Trophoblast cell (in vitro differentiated cells and primary cell): Measurements from ENCODE around the gene MIER2.

Experiments used
- DNase-seq, 2 donors: peaks; one replicate each; pipeline ENCODE4 v3.0.0-alpha.2; 2016
- H2AFZ ChIP-seq: 2 replicates; pipeline ENCODE4 v1.6.1; 2013; ENCODE audit warnings: low read length, moderate library complexity, mild to moderate bottlenecking; ENCODE audit not compliant: insufficient read depth, poor library complexity
- H2AK5ac ChIP-seq: 2 replicates; pipeline ENCODE4 v1.6.1; 2013; ENCODE audit warnings: mild to moderate bottlenecking, low read length
- H2BK120ac ChIP-seq: 2 replicates; pipeline ENCODE4 v1.6.1; 2013; ENCODE audit warnings: low read length, mild to moderate bottlenecking, moderate library complexity; ENCODE audit not compliant: insufficient read depth, poor library complexity
- H2BK12ac ChIP-seq: 2 replicates; pipeline ENCODE4 v1.6.1; 2013; ENCODE audit warnings: mild to moderate bottlenecking, low read length, moderate library complexity
- H2BK5ac ChIP-seq: 2 replicates; pipeline ENCODE4 v1.6.1; 2013; ENCODE audit warnings: low read length, low read depth, moderate library complexity, mild to moderate bottlenecking; ENCODE audit not compliant: poor library complexity
- H3K14ac ChIP-seq: 2 replicates; pipeline ENCODE4 v1.6.1; 2013; ENCODE audit warnings: mild to moderate bottlenecking, low read length
- H3K18ac ChIP-seq: 2 replicates; pipeline ENCODE4 v1.6.1; 2013; ENCODE audit warnings: mild to moderate bottlenecking, low read length
- H3K23ac ChIP-seq: 2 replicates; pipeline ENCODE4 v1.6.1; 2013; ENCODE audit warnings: low read length
- H3K27ac ChIP-seq: 2 replicates; pipeline ENCODE4 v1.5.1; 2013; ENCODE audit warnings: low read depth, mild to moderate bottlenecking, inconsistent platforms, low read length, moderate library complexity
- H3K27me3 ChIP-seq: 2 replicates; pipeline ENCODE4 v1.6.1; 2013; ENCODE audit warnings: inconsistent platforms, mild to moderate bottlenecking, low read length, moderate library complexity; ENCODE audit not compliant: insufficient read depth
- H3K36me3 ChIP-seq, 2 experiments: 1 replicate in 1 of 2; 2 replicates in 1 of 2; pipeline ENCODE4 v1.6.1; 2013; ENCODE audit warnings: low read length in 2 of 2, mild to moderate bottlenecking in 2 of 2, moderate library complexity in 1 of 2; ENCODE audit not compliant: insufficient read depth in 2 of 2, control insufficient read depth in 1 of 2
- H3K4ac ChIP-seq: 2 replicates; pipeline ENCODE4 v1.6.1; 2013; ENCODE audit warnings: low read depth, mild to moderate bottlenecking, low read length, moderate library complexity
- H3K4me1 ChIP-seq, 2 experiments: 1 replicate in 1 of 2; 2 replicates in 1 of 2; pipeline ENCODE4 v1.6.1; 2013; ENCODE audit warnings: low read length in 2 of 2, mild to moderate bottlenecking in 2 of 2, moderate library complexity in 1 of 2; ENCODE audit not compliant: insufficient read depth in 2 of 2, control insufficient read depth in 1 of 2
- H3K4me2 ChIP-seq: 2 replicates; pipeline ENCODE4 v1.6.1; 2013; ENCODE audit warnings: inconsistent platforms, mild to moderate bottlenecking, low read length, moderate library complexity
- H3K4me3 ChIP-seq: 2 replicates; pipeline ENCODE4 v1.5.1; 2013; ENCODE audit warnings: mild to moderate bottlenecking, low read depth, low read length, inconsistent platforms
- H3K79me1 ChIP-seq: one replicate; pipeline ENCODE4 v1.6.1; 2013; ENCODE audit warnings: low read length
- H3K79me2 ChIP-seq: 2 replicates; pipeline ENCODE4 v1.6.1; 2013; ENCODE audit warnings: low read length, mild to moderate bottlenecking; ENCODE audit not compliant: control insufficient read depth, insufficient read depth, poor library complexity
- H3K9ac ChIP-seq: 2 replicates; pipeline ENCODE4 v1.6.1; 2013; ENCODE audit warnings: mild to moderate bottlenecking, low read length
- H3K9me3 ChIP-seq: 2 replicates; pipeline ENCODE4 v1.6.1; 2013; ENCODE audit warnings: low read depth, mild to moderate bottlenecking, control low read depth, inconsistent platforms, low read length; ENCODE audit not compliant: insufficient read depth
- H4K12ac ChIP-seq: 2 replicates; pipeline ENCODE4 v1.6.1; 2013; ENCODE audit warnings: low read depth, mild to moderate bottlenecking, low read length, moderate library complexity
- H4K8ac ChIP-seq: 2 replicates; pipeline ENCODE4 v1.6.1; 2013; ENCODE audit warnings: low read depth, mild to moderate bottlenecking, low read length, moderate library complexity
- H4K91ac ChIP-seq: one replicate; pipeline ENCODE4 v1.6.1; 2013; ENCODE audit warnings: low read depth, mild to moderate bottlenecking, low read length, moderate library complexity
- WGBS: extraction: QIAGEN DNeasy Blood & Tissue Kit; methylation state at CpG from one replicate; pipeline ENCODE4 v1.1.7; 2013; ENCODE audit warnings: missing lambda C conversion rate; ENCODE audit not compliant: insufficient read length, insufficient coverage; ENCODE audit errors: extremely low coverage; 5-methylcytosine and 5-hydroxymethylcytosine counted together

MIER2 gene

GRCh38 chr19:370641-371330 is 26.2 kb upstream of the MIER2 start:
- no peaks in the 10 kb centered on the region for H3K79me1 ChIP-seq
- H2AK5ac ChIP-seq = no peak overlapping the region
- H3K9me3 ChIP-seq = peaks cover 3% of the 10 kb centered on the region
- no peak for DNase-seq
- H2AFZ ChIP-seq = no peak overlapping the region
- no peak overlapping the region for H3K4ac ChIP-seq
- no CpG with 5 or more reads among the region's 43 CpGs for WGBS
- H3K9ac ChIP-seq = no peak overlapping the region
- no peak overlapping the region for H4K12ac ChIP-seq
- H3K36me3 ChIP-seq = no peaks in the 10 kb centered on the region
- no peak overlapping the region for H3K14ac ChIP-seq
- H3K27me3 ChIP-seq = no peaks in the 10 kb centered on the region
- no peak overlapping the region for H3K18ac ChIP-seq
- H3K27ac ChIP-seq = no peak overlapping the region
- no peak overlapping the region for H3K4me3 ChIP-seq
- H2BK120ac ChIP-seq = no peak overlapping the region
- H3K23ac ChIP-seq = no peak overlapping the region
- peaks cover 0 to 2% of the 10 kb centered on the region in 2 experiments for H3K4me1 ChIP-seq
- no peak overlapping the region for H4K8ac ChIP-seq
- no peak overlapping the region for H2BK5ac ChIP-seq
- no peaks in the 10 kb centered on the region for H3K79me2 ChIP-seq
- H2BK12ac ChIP-seq = no peak overlapping the region
- H3K4me2 ChIP-seq = no peak overlapping the region
- H4K91ac ChIP-seq = no peak overlapping the region

DNA sequence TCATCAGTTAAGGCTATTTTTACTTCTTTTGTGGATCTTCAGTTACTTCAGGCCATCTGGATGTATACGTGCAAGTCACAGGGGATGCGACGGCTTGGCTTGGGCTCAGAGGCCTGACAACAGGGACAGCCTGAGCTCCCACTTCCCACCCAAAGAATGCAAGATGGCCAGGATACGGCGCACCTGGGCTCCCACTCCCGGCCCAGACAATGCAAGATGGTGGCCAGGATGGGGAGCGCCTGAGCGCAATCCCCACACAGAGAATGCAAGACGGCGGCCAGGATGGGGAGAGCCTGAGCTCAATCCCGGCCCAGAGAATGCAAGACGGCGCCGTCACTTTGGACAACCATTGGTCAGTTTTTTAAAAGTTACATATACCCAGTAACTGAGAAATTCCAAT is 25.3 kb upstream of the MIER2 start:
- DNase-seq = no peak
- no peak overlapping the region for H2BK12ac ChIP-seq
- WGBS = no CpG with 5 or more reads among the region's 14 CpGs

DNA sequence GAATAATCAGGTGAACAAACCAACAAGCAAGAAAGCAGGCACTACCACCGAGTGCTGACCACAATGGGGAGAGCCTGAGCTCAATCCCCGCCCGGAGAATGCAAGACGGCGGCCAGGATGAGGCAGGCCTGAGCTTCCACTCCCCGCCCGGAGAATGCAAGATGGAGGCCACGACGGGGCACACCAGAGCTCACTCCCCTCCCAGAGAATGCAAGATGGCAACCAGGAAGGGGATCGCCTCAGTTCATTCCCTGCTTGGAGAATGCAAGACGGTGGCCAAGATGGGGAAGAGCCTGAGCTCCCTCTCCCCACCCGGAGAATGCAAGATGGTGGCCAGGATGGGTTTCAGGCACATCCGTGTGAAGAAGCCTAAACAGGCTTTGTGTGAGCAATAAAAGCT is 24.7 kb upstream of the MIER2 start:
- no peak overlapping the region for H3K9ac ChIP-seq
- no peak overlapping the region for H4K91ac ChIP-seq
- no peak overlapping the region for H3K4me2 ChIP-seq
- H3K4me3 ChIP-seq = no peak overlapping the region
- no peaks in the 10 kb centered on the region for H3K27me3 ChIP-seq
- no peak overlapping the region for H3K18ac ChIP-seq
- H3K23ac ChIP-seq = no peak overlapping the region
- H3K4me1 ChIP-seq = peaks cover 0 to 2% of the 10 kb centered on the region in 2 experiments
- no peak overlapping the region for H2BK5ac ChIP-seq
- no peak overlapping the region for H4K12ac ChIP-seq
- no peak overlapping the region for H2BK120ac ChIP-seq
- H3K27ac ChIP-seq = no peak overlapping the region
- no peaks in the 10 kb centered on the region for H3K79me2 ChIP-seq
- no peak for DNase-seq
- no peak overlapping the region for H2AFZ ChIP-seq
- H3K14ac ChIP-seq = no peak overlapping the region
- H3K4ac ChIP-seq = no peak overlapping the region
- no peak overlapping the region for H2AK5ac ChIP-seq
- H4K8ac ChIP-seq = no peak overlapping the region
- no peak overlapping the region for H2BK12ac ChIP-seq
- no CpG with 5 or more reads among the region's 13 CpGs for WGBS
- no peaks in the 10 kb centered on the region for H3K36me3 ChIP-seq
- peaks cover 4% of the 10 kb centered on the region for H3K9me3 ChIP-seq
- H3K79me1 ChIP-seq = no peaks in the 10 kb centered on the region

More for the DNA sequence above, 25.3 kb upstream of the MIER2 start:
- Histone ChIP-seq H3K4me3 (no peak overlapping the region), H3K4me2 (no peak overlapping the region), H3K23ac (no peak overlapping the region), H3K9me3 (peaks cover 3% of the 10 kb centered on the region), H3K79me1 (no peaks in the 10 kb centered on the region), H3K4me1 (peaks cover 0 to 2% of the 10 kb centered on the region in 2 experiments), H2BK5ac (no peak overlapping the region), H4K91ac (no peak overlapping the region), H2AK5ac (no peak overlapping the region), H3K9ac (no peak overlapping the region), H3K18ac (no peak overlapping the region), H2BK120ac (no peak overlapping the region), H4K12ac (no peak overlapping the region), H3K36me3 (no peaks in the 10 kb centered on the region), H3K27me3 (no peaks in the 10 kb centered on the region), H4K8ac (no peak overlapping the region), H3K27ac (no peak overlapping the region), H3K4ac (no peak overlapping the region), H3K79me2 (no peaks in the 10 kb centered on the region), H3K14ac (no peak overlapping the region), H2AFZ (no peak overlapping the region)

DNA sequence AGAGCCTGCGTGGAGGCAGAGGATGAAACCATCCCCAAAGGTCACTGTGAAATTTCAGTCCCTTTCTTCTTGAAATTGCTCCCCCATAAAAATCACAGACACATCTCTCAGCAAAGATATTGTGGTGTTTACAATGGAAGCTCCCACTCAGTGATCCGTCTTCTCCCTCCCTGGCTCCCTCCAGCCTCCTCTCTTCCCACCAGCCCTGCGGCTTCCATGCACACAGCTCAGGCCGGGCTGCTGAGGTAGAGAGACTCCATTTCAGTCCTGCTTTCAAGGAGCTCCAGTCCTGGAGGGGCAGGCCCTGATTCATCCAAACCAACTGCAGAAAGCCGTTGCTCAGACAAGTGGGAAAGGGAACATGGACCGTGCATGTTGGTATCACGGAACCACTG is 24.0 kb upstream of the MIER2 start:
- no peak overlapping the region for H3K27ac ChIP-seq
- no peaks in the 10 kb centered on the region for H3K79me2 ChIP-seq
- H3K27me3 ChIP-seq = no peaks in the 10 kb centered on the region
- H3K79me1 ChIP-seq = no peaks in the 10 kb centered on the region
- H4K12ac ChIP-seq = no peak overlapping the region
- no peak for DNase-seq
- H2AFZ ChIP-seq = no peak overlapping the region
- no peak overlapping the region for H3K9ac ChIP-seq
- no peak overlapping the region for H3K18ac ChIP-seq
- no peak overlapping the region for H3K23ac ChIP-seq
- no peak overlapping the region for H2AK5ac ChIP-seq
- no peak overlapping the region for H3K4me3 ChIP-seq
- no peaks in the 10 kb centered on the region for H3K36me3 ChIP-seq
- H4K8ac ChIP-seq = no peak overlapping the region
- H3K4me2 ChIP-seq = no peak overlapping the region
- no peak overlapping the region for H3K4ac ChIP-seq
- H3K9me3 ChIP-seq = peaks cover 1% of the 10 kb centered on the region
- peaks cover 0 to 2% of the 10 kb centered on the region in 2 experiments for H3K4me1 ChIP-seq
- no peak overlapping the region for H4K91ac ChIP-seq
- no peak overlapping the region for H2BK120ac ChIP-seq
- H2BK5ac ChIP-seq = no peak overlapping the region
- WGBS = no CpG with 5 or more reads among the region's 7 CpGs
- H2BK12ac ChIP-seq = no peak overlapping the region
- no peak overlapping the region for H3K14ac ChIP-seq
